Mesendoderm (in vitro differentiated cells): Measurements from ENCODE around the gene LIPG.

Experiments
- DNase-seq: peaks from one replicate; pipeline ENCODE4 v3.0.0; 2013
- H2AK5ac ChIP-seq: 2 replicates; pipeline ENCODE4 v1.6.1; 2013; ENCODE audit warnings: low read length, inconsistent platforms
- H2BK120ac ChIP-seq: 2 replicates; pipeline ENCODE4 v1.6.1; 2013; ENCODE audit warnings: low read depth, mild to moderate bottlenecking, low read length, moderate library complexity, mixed read lengths
- H2BK15ac ChIP-seq: replicated peaks from 2 replicates; pipeline ENCODE4 v1.6.1; 2013; ENCODE audit warnings: low read depth, mild to moderate bottlenecking, moderate library complexity
- H2BK5ac ChIP-seq: 2 replicates; pipeline ENCODE4 v1.6.1; 2013; ENCODE audit warnings: low read length, inconsistent platforms
- H3K18ac ChIP-seq: 2 replicates; pipeline ENCODE4 v1.6.1; 2013; ENCODE audit warnings: mild to moderate bottlenecking, low read length, mixed read lengths
- H3K23ac ChIP-seq: one replicate; pipeline ENCODE4 v1.6.1; 2013; ENCODE audit warnings: low read length
- H3K27ac ChIP-seq: 2 replicates; pipeline ENCODE4 v1.5.1; 2013; ENCODE audit warnings: low read depth, mild to moderate bottlenecking, inconsistent platforms, low read length, moderate library complexity
- H3K27me3 ChIP-seq: 2 replicates; pipeline ENCODE4 v1.6.1; 2013; ENCODE audit warnings: low read length, control low read depth, mild to moderate bottlenecking, inconsistent platforms; ENCODE audit not compliant: insufficient read depth, poor library complexity
- H3K36me3 ChIP-seq: 2 replicates; pipeline ENCODE4 v1.6.1; 2013; ENCODE audit warnings: low read length, inconsistent platforms; ENCODE audit not compliant: control insufficient read depth, insufficient read depth
- H3K4ac ChIP-seq: one replicate; pipeline ENCODE4 v1.6.1; 2013; ENCODE audit warnings: low read depth, mild to moderate bottlenecking, low read length, moderate library complexity
- H3K4me1 ChIP-seq: 2 replicates; pipeline ENCODE4 v1.6.1; 2013; ENCODE audit warnings: low read depth, low read length, inconsistent platforms; ENCODE audit not compliant: control insufficient read depth
- H3K4me2 ChIP-seq: 2 replicates; pipeline ENCODE4 v1.6.1; 2013; ENCODE audit warnings: low read length
- H3K4me3 ChIP-seq: 2 replicates; pipeline ENCODE4 v1.5.1; 2013; ENCODE audit warnings: mild to moderate bottlenecking, low read length
- H3K56ac ChIP-seq: one replicate; pipeline ENCODE4 v1.6.1; 2013; ENCODE audit warnings: low read length
- H3K79me1 ChIP-seq: 2 replicates; pipeline ENCODE4 v1.6.1; 2013; ENCODE audit warnings: low read length, inconsistent platforms
- H3K79me2 ChIP-seq: 2 replicates; pipeline ENCODE4 v1.6.1; 2013; ENCODE audit warnings: mild to moderate bottlenecking, low read length; ENCODE audit not compliant: control insufficient read depth, insufficient read depth
- H3K9ac ChIP-seq: 2 replicates; pipeline ENCODE4 v1.6.1; 2013; ENCODE audit warnings: low read length, inconsistent platforms
- H4K5ac ChIP-seq: one replicate; pipeline ENCODE4 v1.6.1; 2013; ENCODE audit warnings: low read length
- H4K8ac ChIP-seq: one replicate; pipeline ENCODE4 v1.6.1; 2013; ENCODE audit warnings: low read depth, mild to moderate bottlenecking, control low read depth, low read length, moderate library complexity
- WGBS: extraction: QIAGEN DNeasy Blood & Tissue Kit; methylation state at CpG from one replicate; pipeline ENCODE4 v1.1.7; 2013; ENCODE audit warnings: low lambda C conversion rate, missing lambda C conversion rate; ENCODE audit not compliant: insufficient coverage; ENCODE audit errors: extremely low coverage; 5-methylcytosine and 5-hydroxymethylcytosine counted together

Gene LIPG

GRCh38 chr18:49618742-49619681, 57.2 kb downstream of the LIPG start:
- Histone ChIP-seq H3K56ac (peak overlapping the region; percentile 17), H3K18ac (peak overlapping the region; percentile 33), H3K4me2 (no peak overlapping the region), H4K8ac (no peak overlapping the region), H3K4ac (no peak overlapping the region), H2BK15ac (no peak overlapping the region), H3K23ac (no peak overlapping the region), H3K4me3 (no peak overlapping the region), H2AK5ac (no peak overlapping the region), H3K27ac (no peak overlapping the region), H3K36me3 (no peaks in the 10 kb centered on the region), H2BK5ac (peak overlapping the region; percentile 33), H3K79me1 (no peaks in the 10 kb centered on the region), H4K5ac (no peak overlapping the region), H3K9ac (no peak overlapping the region), H3K4me1 (peaks cover 7% of the 10 kb centered on the region), H2BK120ac (no peak overlapping the region), H3K79me2 (no peaks in the 10 kb centered on the region), H3K27me3 (no peaks in the 10 kb centered on the region)
- no CpG with 5 or more reads among the region's 11 CpGs for WGBS
- peak; percentile 49 for DNase-seq

DNA sequence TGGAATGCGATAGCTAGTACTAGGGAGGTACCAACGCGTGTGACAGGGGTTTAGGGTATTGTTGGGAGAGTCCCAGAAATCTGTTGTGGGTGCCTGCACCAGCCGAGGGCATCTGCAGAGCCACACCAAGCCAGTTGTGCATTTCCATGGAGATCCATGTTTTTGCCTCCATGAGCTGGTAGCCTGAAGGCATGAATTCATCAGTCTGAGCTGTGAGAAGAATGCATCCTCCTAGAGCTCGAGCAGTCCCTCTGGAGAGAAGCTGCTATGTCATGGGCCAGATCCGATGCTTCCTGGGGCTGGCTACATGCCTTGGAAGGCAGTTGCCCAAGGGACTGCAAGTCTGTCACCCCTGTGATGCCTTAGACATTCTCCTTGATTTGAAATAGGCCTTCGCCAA, 57.9 kb downstream of the LIPG start:
- DNase-seq: peak; percentile 91
- Histone ChIP-seq H3K4me3 (no peak overlapping the region), H3K79me2 (no peaks in the 10 kb centered on the region), H2BK120ac (no peak overlapping the region), H4K8ac (no peak overlapping the region), H2BK15ac (no peak overlapping the region), H2BK5ac (no peak overlapping the region), H3K4me1 (peaks cover 5% of the 10 kb centered on the region), H3K4ac (no peak overlapping the region), H3K4me2 (no peak overlapping the region), H3K18ac (no peak overlapping the region), H3K79me1 (no peaks in the 10 kb centered on the region), H3K27ac (no peak overlapping the region), H3K23ac (no peak overlapping the region), H4K5ac (no peak overlapping the region), H3K27me3 (no peaks in the 10 kb centered on the region), H3K9ac (no peak overlapping the region), H2AK5ac (no peak overlapping the region), H3K56ac (peak overlapping the region; percentile 17), H3K36me3 (no peaks in the 10 kb centered on the region)
- WGBS: no CpG with 5 or more reads among the region's 7 CpGs

GRCh38 chr18:49621301-49621700, 59.4 kb downstream of the LIPG start:
- no peak overlapping the region for H3K23ac ChIP-seq
- H4K5ac ChIP-seq: no peak overlapping the region
- WGBS: no CpG with 5 or more reads among the region's 3 CpGs
- H3K27ac ChIP-seq: no peak overlapping the region
- H3K79me2 ChIP-seq: no peaks in the 10 kb centered on the region
- no peaks in the 10 kb centered on the region for H3K79me1 ChIP-seq
- H3K27me3 ChIP-seq: no peaks in the 10 kb centered on the region
- H3K9ac ChIP-seq: no peak overlapping the region
- no peak overlapping the region for H4K8ac ChIP-seq
- H3K18ac ChIP-seq: no peak overlapping the region
- H2AK5ac ChIP-seq: no peak overlapping the region
- H2BK15ac ChIP-seq: no peak overlapping the region
- H2BK5ac ChIP-seq: no peak overlapping the region
- H3K36me3 ChIP-seq: no peaks in the 10 kb centered on the region
- H3K56ac ChIP-seq: no peak overlapping the region
- H3K4me2 ChIP-seq: no peak overlapping the region
- H2BK120ac ChIP-seq: no peak overlapping the region
- H3K4ac ChIP-seq: no peak overlapping the region
- DNase-seq: no peak
- H3K4me1 ChIP-seq: peaks cover 5% of the 10 kb centered on the region
- H3K4me3 ChIP-seq: no peak overlapping the region

- Histone ChIP-seq H2BK120ac (no peak overlapping the region), H3K4me2 (no peak overlapping the region), H3K27me3 (no peaks in the 10 kb centered on the region), H2AK5ac (no peak overlapping the region), H3K4me3 (no peak overlapping the region), H3K36me3 (no peaks in the 10 kb centered on the region), H3K23ac (no peak overlapping the region), H3K4ac (no peak overlapping the region), H3K18ac (no peak overlapping the region), H3K79me1 (no peaks in the 10 kb centered on the region), H3K56ac (no peak overlapping the region), H2BK5ac (no peak overlapping the region), H2BK15ac (no peak overlapping the region), H3K79me2 (no peaks in the 10 kb centered on the region), H3K4me1 (peaks cover 5% of the 10 kb centered on the region), H4K5ac (no peak overlapping the region), H4K8ac (no peak overlapping the region), H3K27ac (no peak overlapping the region), H3K9ac (no peak overlapping the region)
- DNase-seq: no peak
- WGBS: no CpG with 5 or more reads among the region's 12 CpGs
Observed at GRCh38 chr18:49621717-49622351, 60.0 kb downstream of the LIPG start.

- Histone ChIP-seq H2BK120ac (no peak overlapping the region), H3K18ac (no peak overlapping the region), H2BK5ac (no peak overlapping the region), H3K4me3 (no peak overlapping the region), H3K36me3 (no peaks in the 10 kb centered on the region), H3K9ac (no peak overlapping the region), H3K23ac (no peak overlapping the region), H2AK5ac (no peak overlapping the region), H4K5ac (no peak overlapping the region), H3K4me1 (peaks cover 5% of the 10 kb centered on the region), H3K4me2 (no peak overlapping the region), H3K27me3 (no peaks in the 10 kb centered on the region), H3K27ac (no peak overlapping the region), H3K4ac (no peak overlapping the region), H2BK15ac (no peak overlapping the region), H3K79me2 (no peaks in the 10 kb centered on the region), H3K79me1 (no peaks in the 10 kb centered on the region), H3K56ac (no peak overlapping the region), H4K8ac (no peak overlapping the region)
- WGBS: no CpG with 5 or more reads among the region's 6 CpGs
- DNase-seq: no peak
Observed at GRCh38 chr18:49623571-49623970, 61.7 kb downstream of the LIPG start.
